ENCODE data around the gene DSC1. TPM values are rescaled to one million over a fixed set of nuclear protein-coding genes. Genes with fewer than 3 reads are reported as not detected.

DSC1 gene
- total and polyA plus RNA-seq, 2 of the 13 experiments (the other 11 are each of a cell fraction or from before 2014, with no cell fraction given) = not detected

DNA sequence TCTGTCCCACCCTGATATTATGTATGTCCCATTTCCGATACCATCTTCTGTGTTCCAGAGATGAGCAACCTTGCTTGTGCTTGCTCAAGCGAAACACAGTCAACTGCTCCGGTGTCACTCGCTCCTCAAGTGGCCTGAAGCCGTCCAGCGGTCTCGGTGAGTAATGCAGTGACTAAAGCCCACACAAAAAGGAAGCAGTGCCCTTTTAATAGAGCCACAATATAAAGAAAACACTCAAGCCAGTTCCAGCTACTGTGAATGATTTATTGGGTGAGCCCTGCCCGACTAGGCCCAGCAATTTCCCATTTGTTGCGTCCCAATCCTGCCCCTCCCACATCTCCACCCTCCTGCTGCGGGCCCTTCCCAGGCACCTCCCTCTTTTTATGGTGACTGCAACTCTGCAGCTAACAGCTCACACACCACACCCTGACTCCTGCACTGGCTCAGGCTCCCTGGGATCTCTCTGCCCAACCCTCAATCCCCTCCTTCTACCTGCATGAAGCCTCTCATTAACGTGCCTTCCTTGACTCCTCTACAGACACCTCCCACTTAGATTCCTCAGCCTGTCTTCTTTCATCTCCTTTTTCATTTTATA lies 44.2 kb upstream of the DSC1 start (continued):
- TF ChIP-seq HNF4A (CRISPR knock-in tag; IDR thresholded peaks at IDR 0.05) (no peak), MTF1 (CRISPR knock-in tag; IDR thresholded peaks at IDR 0.05) (no peak), FOSL1 (CRISPR knock-in tag; IDR thresholded peaks at IDR 0.05; ENCODE audit: borderline replicate concordance) (no peak), STAG1 (CRISPR knock-in tag; IDR thresholded peaks at IDR 0.05) (peak; percentile 34), ZNF672 (CRISPR knock-in tag; IDR thresholded peaks at IDR 0.05) (no peak), CENPX (CRISPR knock-in tag; IDR thresholded peaks at IDR 0.05) (no peak), ZNF780A (CRISPR knock-in tag; IDR thresholded peaks at IDR 0.05) (no peak), ZNF260 (CRISPR knock-in tag; IDR thresholded peaks at IDR 0.05; ENCODE audit: borderline replicate concordance, low read depth) (no peak), NR1H2 (CRISPR knock-in tag; IDR thresholded peaks at IDR 0.05; ENCODE audit: borderline replicate concordance, low read depth) (no peak), MXI1 (IDR thresholded peaks at IDR 0.05; ENCODE audit: borderline replicate concordance, low read depth, low read length) (no peak), ZNF790 (CRISPR knock-in tag; IDR thresholded peaks at IDR 0.05; ENCODE audit: borderline replicate concordance) (no peak), PCBP1 (IDR thresholded peaks at IDR 0.05; ENCODE audit: borderline replicate concordance, low read depth, low read length) (no peak), ZNF331 (CRISPR knock-in tag; IDR thresholded peaks at IDR 0.05) (0 out of 2 replicates have a peak, but pooled peaks have one; percentile 19), ZNF761 (CRISPR knock-in tag; conservative IDR thresholded peaks at IDR 0.05) (no peak)
- TF ChIP-seq, protein P1, sequence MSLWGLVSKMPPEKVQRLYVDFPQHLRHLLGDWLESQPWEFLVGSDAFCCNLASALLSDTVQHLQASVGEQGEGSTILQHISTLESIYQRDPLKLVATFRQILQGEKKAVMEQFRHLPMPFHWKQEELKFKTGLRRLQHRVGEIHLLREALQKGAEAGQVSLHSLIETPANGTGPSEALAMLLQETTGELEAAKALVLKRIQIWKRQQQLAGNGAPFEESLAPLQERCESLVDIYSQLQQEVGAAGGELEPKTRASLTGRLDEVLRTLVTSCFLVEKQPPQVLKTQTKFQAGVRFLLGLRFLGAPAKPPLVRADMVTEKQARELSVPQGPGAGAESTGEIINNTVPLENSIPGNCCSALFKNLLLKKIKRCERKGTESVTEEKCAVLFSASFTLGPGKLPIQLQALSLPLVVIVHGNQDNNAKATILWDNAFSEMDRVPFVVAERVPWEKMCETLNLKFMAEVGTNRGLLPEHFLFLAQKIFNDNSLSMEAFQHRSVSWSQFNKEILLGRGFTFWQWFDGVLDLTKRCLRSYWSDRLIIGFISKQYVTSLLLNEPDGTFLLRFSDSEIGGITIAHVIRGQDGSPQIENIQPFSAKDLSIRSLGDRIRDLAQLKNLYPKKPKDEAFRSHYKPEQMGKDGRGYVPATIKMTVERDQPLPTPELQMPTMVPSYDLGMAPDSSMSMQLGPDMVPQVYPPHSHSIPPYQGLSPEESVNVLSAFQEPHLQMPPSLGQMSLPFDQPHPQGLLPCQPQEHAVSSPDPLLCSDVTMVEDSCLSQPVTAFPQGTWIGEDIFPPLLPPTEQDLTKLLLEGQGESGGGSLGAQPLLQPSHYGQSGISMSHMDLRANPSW (CRISPR knock-in tag; IDR thresholded peaks at IDR 0.05; ENCODE audit: borderline replicate concordance) = no peak
- TF ChIP-seq, protein P2, sequence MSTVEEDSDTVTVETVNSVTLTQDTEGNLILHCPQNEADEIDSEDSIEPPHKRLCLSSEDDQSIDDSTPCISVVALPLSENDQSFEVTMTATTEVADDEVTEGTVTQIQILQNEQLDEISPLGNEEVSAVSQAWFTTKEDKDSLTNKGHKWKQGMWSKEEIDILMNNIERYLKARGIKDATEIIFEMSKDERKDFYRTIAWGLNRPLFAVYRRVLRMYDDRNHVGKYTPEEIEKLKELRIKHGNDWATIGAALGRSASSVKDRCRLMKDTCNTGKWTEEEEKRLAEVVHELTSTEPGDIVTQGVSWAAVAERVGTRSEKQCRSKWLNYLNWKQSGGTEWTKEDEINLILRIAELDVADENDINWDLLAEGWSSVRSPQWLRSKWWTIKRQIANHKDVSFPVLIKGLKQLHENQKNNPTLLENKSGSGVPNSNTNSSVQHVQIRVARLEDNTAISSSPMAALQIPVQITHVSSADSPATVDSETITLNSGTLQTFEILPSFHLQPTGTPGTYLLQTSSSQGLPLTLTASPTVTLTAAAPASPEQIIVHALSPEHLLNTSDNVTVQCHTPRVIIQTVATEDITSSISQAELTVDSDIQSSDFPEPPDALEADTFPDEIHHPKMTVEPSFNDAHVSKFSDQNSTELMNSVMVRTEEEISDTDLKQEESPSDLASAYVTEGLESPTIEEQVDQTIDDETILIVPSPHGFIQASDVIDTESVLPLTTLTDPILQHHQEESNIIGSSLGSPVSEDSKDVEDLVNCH (CRISPR knock-in tag; IDR thresholded peaks at IDR 0.05) = no peak
- TF ChIP-seq, protein P3, sequence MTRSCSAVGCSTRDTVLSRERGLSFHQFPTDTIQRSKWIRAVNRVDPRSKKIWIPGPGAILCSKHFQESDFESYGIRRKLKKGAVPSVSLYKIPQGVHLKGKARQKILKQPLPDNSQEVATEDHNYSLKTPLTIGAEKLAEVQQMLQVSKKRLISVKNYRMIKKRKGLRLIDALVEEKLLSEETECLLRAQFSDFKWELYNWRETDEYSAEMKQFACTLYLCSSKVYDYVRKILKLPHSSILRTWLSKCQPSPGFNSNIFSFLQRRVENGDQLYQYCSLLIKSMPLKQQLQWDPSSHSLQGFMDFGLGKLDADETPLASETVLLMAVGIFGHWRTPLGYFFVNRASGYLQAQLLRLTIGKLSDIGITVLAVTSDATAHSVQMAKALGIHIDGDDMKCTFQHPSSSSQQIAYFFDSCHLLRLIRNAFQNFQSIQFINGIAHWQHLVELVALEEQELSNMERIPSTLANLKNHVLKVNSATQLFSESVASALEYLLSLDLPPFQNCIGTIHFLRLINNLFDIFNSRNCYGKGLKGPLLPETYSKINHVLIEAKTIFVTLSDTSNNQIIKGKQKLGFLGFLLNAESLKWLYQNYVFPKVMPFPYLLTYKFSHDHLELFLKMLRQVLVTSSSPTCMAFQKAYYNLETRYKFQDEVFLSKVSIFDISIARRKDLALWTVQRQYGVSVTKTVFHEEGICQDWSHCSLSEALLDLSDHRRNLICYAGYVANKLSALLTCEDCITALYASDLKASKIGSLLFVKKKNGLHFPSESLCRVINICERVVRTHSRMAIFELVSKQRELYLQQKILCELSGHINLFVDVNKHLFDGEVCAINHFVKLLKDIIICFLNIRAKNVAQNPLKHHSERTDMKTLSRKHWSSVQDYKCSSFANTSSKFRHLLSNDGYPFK (CRISPR knock-in tag; IDR thresholded peaks at IDR 0.05; ENCODE audit: borderline replicate concordance) = no peak
- TF ChIP-seq, protein P4, sequence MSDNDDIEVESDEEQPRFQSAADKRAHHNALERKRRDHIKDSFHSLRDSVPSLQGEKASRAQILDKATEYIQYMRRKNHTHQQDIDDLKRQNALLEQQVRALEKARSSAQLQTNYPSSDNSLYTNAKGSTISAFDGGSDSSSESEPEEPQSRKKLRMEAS (IDR thresholded peaks at IDR 0.05) = no peak
- TF ChIP-seq, protein P5, sequence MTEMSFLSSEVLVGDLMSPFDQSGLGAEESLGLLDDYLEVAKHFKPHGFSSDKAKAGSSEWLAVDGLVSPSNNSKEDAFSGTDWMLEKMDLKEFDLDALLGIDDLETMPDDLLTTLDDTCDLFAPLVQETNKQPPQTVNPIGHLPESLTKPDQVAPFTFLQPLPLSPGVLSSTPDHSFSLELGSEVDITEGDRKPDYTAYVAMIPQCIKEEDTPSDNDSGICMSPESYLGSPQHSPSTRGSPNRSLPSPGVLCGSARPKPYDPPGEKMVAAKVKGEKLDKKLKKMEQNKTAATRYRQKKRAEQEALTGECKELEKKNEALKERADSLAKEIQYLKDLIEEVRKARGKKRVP (CRISPR knock-in tag; IDR thresholded peaks at IDR 0.05) = no peak

Measured in HepG2 (cell line).